AG04450 (cell line): ENCODE data around the gene TBL1XR1. TPM values are rescaled to one million over a fixed set of nuclear protein-coding genes. Genes with fewer than 3 reads are reported as not detected.

ENCODE experiments used
- CTCF ChIA-PET: fragments of 300-600, 350-600 bp; formaldehyde crosslinking; extraction: SDS; loops from one replicate; lab custom pipeline; 2022; ENCODE audit warnings: antibody characterized with exemption, inconsistent platforms; lab: Charles Lee
- POLR2A ChIA-PET: fragments of 350-600 bp; formaldehyde crosslinking; extraction: SDS; loops from one replicate; lab custom pipeline; 2021; ENCODE audit warnings: antibody characterized with exemption, inconsistent platforms; lab: Yijun Ruan, JAX
- DNase-seq: peaks from one replicate; pipeline ENCODE4 v3.0.0-alpha.2; 2011; ENCODE audit warnings: low read depth, low spot score
- H3K27ac ChIP-seq: one replicate; pipeline ENCODE4 v1.5.1; 2012; ENCODE audit warnings: low read depth, low read length, control low read depth
- H3K27me3 ChIP-seq: one replicate; pipeline ENCODE4 v1.6.0; 2012; ENCODE audit warnings: low read length; ENCODE audit not compliant: control insufficient read depth, insufficient read depth
- H3K4me3 ChIP-seq: 2 replicates; pipeline ENCODE4 v1.5.1; 2011; ENCODE audit warnings: mild to moderate bottlenecking, low read depth, low read length, control low read depth
- H3K9me3 ChIP-seq: 2 replicates; pipeline ENCODE4 v1.5.1; 2012; ENCODE audit warnings: low read length; ENCODE audit not compliant: control insufficient read depth, insufficient read depth
- CTCF ChIP-seq: IDR thresholded peaks from 2 replicates; pipeline ENCODE4 v1.5.1; 2011; ENCODE audit warnings: low read depth, low read length, control low read depth, inconsistent platforms
- polyA plus RNA-seq: library from polyadenylated mRNA; depleted of rRNA; stranded (reverse); fragments of >200 nt; gene quantifications from 2 replicates; pipeline ENCODE4 v1.2.3, GENCODE V29; 2011

TBL1XR1 gene
- polyA plus RNA-seq, 1 experiment: 207 TPM

GRCh38 chr3:177057768-177058167 is 139.5 kb downstream of the TBL1XR1 start:
- Histone ChIP-seq H3K27me3 (no peaks in the 10 kb centered on the region), H3K4me3 (no peak overlapping the region), H3K9me3 (no peaks in the 10 kb centered on the region), H3K27ac (no peak overlapping the region)
- CTCF ChIA-PET: interaction anchor here (2.3 kb wide), 1 partner anchor 1327 kb away, joined by 8 read pairs; no protein-coding TSS in a partner anchor
- DNase-seq: no peak
- POLR2A ChIA-PET: no interaction called here
- no peak for TF ChIP-seq CTCF

GRCh38 chr3:177056927-177057326 is 140.4 kb downstream of the TBL1XR1 start:
- TF ChIP-seq CTCF: no peak
- H3K4me3 ChIP-seq: no peak overlapping the region

GRCh38 chr3:177055605-177056571 is 141.4 kb downstream of the TBL1XR1 start:
- Histone ChIP-seq H3K27me3 (no peaks in the 10 kb centered on the region), H3K4me3 (no peak overlapping the region), H3K27ac (no peak overlapping the region), H3K9me3 (no peaks in the 10 kb centered on the region)
- POLR2A ChIA-PET: no interaction called here
- DNase-seq: no peak
- CTCF ChIA-PET: interaction anchor here (0.6 kb wide), 1 partner anchor 1381 kb away, joined by 3 read pairs; no protein-coding TSS in a partner anchor
- no peak for TF ChIP-seq CTCF

More at GRCh38 chr3:177056927-177057326, 140.4 kb downstream of the TBL1XR1 start:
- no peak for DNase-seq
- Histone ChIP-seq H3K27ac (no peak overlapping the region), H3K9me3 (no peaks in the 10 kb centered on the region), H3K27me3 (no peaks in the 10 kb centered on the region)
- POLR2A ChIA-PET: no interaction called here
- CTCF ChIA-PET: interaction anchor here (2.3 kb wide), 1 partner anchor 1328 kb away, joined by 8 read pairs; no protein-coding TSS in a partner anchor

- TF ChIP-seq CTCF: no peak
- Histone ChIP-seq H3K9me3 (no peaks in the 10 kb centered on the region), H3K27ac (no peak overlapping the region), H3K4me3 (no peak overlapping the region), H3K27me3 (no peaks in the 10 kb centered on the region)
- no peak for DNase-seq
- ChIA-PET POLR2A (no interaction called here), CTCF (interaction anchor here (1.1 to 1.4 kb wide), 3 partner anchors 10 to 1332 kb away, joined by 3 to 4 read pairs (median 4); no protein-coding TSS in a partner anchor)
Observed at GRCh38 chr3:177053107-177053506, 144.2 kb downstream of the TBL1XR1 start.

GRCh38 chr3:177051411-177051810 is 145.9 kb downstream of the TBL1XR1 start:
- Histone ChIP-seq H3K27me3 (no peaks in the 10 kb centered on the region), H3K9me3 (no peaks in the 10 kb centered on the region), H3K4me3 (no peak overlapping the region), H3K27ac (no peak overlapping the region)
- TF ChIP-seq CTCF: no peak
- no peak for DNase-seq
- ChIA-PET POLR2A (interaction anchor here (0.6 kb wide), 1 partner anchor 236 kb away, joined by 3 read pairs; no protein-coding TSS in a partner anchor), CTCF (interaction anchor here (0.5 to 1.9 kb wide), 22 partner anchors 8 to 1411 kb away, joined by 3 to 11 read pairs (median 3); no protein-coding TSS in a partner anchor)
